ENCODE data around the gene ANTXRL.

DNA sequence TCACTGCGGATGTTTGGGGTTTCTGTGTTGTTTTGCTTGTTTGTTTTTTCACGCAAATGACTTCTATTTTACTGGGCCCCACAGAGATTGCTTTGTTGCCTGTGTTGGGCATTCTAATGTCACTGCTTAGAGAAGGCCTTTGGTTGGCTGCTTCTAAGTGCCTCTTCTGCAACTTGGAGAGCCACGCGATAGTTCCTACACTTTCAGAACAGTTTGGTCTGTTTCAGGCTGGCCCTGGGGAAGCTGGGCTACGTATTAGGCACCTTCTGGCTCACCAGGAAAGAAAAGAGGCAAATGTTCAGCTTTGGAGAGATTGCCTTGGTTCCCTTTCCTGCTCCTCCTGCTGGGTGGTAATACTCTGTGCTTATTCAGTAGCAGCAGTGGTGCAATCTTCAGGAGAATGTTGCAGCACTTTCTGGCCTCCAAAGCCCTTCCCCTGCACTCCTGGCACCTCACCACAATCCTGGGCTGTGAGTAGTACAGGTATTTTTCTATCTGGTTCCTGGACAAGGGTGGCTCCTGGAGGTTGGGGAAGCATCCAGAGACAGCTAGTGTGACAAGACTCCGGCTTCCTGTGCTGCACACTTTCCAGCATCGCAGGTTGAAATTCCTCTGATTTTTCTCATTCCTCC lies 1.2 kb downstream of the ANTXRL start:
- TF ChIP-seq POLR2AphosphoS5 (IDR thresholded peaks at IDR 0.05; ENCODE audit: insufficient read depth in 1 of 2, low read depth in 1 of 2) (no peak), POLR2A (IDR thresholded peaks at IDR 0.05) (no peak)
- TF ChIP-seq, protein P1, sequence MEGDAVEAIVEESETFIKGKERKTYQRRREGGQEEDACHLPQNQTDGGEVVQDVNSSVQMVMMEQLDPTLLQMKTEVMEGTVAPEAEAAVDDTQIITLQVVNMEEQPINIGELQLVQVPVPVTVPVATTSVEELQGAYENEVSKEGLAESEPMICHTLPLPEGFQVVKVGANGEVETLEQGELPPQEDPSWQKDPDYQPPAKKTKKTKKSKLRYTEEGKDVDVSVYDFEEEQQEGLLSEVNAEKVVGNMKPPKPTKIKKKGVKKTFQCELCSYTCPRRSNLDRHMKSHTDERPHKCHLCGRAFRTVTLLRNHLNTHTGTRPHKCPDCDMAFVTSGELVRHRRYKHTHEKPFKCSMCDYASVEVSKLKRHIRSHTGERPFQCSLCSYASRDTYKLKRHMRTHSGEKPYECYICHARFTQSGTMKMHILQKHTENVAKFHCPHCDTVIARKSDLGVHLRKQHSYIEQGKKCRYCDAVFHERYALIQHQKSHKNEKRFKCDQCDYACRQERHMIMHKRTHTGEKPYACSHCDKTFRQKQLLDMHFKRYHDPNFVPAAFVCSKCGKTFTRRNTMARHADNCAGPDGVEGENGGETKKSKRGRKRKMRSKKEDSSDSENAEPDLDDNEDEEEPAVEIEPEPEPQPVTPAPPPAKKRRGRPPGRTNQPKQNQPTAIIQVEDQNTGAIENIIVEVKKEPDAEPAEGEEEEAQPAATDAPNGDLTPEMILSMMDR (IDR thresholded peaks at IDR 0.05) = no peak

Measured in vagina (tissue), 2 donors.